Keratinocyte (primary cell): Measurements from ENCODE around the gene SMARCD2.

Source experiments
- CTCF ChIP-seq, 3 experiments: IDR thresholded peaks in 1 of 3; conservative IDR thresholded peaks in 1 of 3; optimal IDR thresholded peaks in 1 of 3; 2 replicates in 2 of 3; 3 replicates in 1 of 3; pipeline versions ENCODE3 to v1.5.1; 2011; ENCODE audit warnings: low read length in 3 of 3, mild to moderate bottlenecking in 3 of 3, moderate library complexity in 2 of 3, control low read depth in 1 of 3, inconsistent platforms in 1 of 3; ENCODE audit not compliant: insufficient read depth in 2 of 3; ENCODE audit errors: extremely low read depth in 1 of 3
- EZH2 ChIP-seq: IDR thresholded peaks from one replicate; pipeline ENCODE4 v1.6.1; 2012; ENCODE audit warnings: inconsistent platforms, mild to moderate bottlenecking, low read length, moderate library complexity

GRCh38 chr17:63823659-63824331 is 18.7 kb downstream of the SMARCD2 start:
- TF ChIP-seq CTCF (optimal IDR thresholded peaks at IDR 0.05 in 1 of 3, IDR thresholded peaks at IDR 0.05 in 1 of 3, conservative IDR thresholded peaks at IDR 0.05 in 1 of 3; ENCODE audit: extremely low read depth in 1 of 3, insufficient read depth in 2 of 3, low read length in 3 of 3) = no peak
- no peak for TF ChIP-seq EZH2
